Measurements from ENCODE around the gene EIF2AK2.

- TF ChIP-seq POLR2AphosphoS5 (IDR thresholded peaks at IDR 0.05; ENCODE audit: borderline replicate concordance, low read depth, low read length) (no peak), EZH2 (IDR thresholded peaks at IDR 0.05) (no peak)
These were observed 66.7 kb downstream of the EIF2AK2 start for GRCh38 chr2:37090019-37090477.
